ENCODE results near the gene SNX30.

SNX30 gene

GRCh38 chr9:112786829-112787520, 36.4 kb downstream of the SNX30 start:
- no peaks in the 10 kb centered on the region for H3K4me1 ChIP-seq (ENCODE audit: control insufficient read depth, insufficient read depth, low read length)
- no peak overlapping the region for H3K27ac ChIP-seq (ENCODE audit: extremely low read depth, low read depth, low read length)
- no peak for TF ChIP-seq ZNF175 (tag by site-specific recombination; IDR thresholded peaks at IDR 0.05)
- TF ChIP-seq ZNF155 (tag by site-specific recombination; IDR thresholded peaks at IDR 0.05), result no peak
- no peak for TF ChIP-seq ZNF350 (tag by site-specific recombination; IDR thresholded peaks at IDR 0.05)
- no peak for TF ChIP-seq ZBTB6 (tag by site-specific recombination; IDR thresholded peaks at IDR 0.05)
- TF ChIP-seq ZBTB44 (tag by site-specific recombination; IDR thresholded peaks at IDR 0.05), result no peak
- no peaks in the 10 kb centered on the region for H3K36me3 ChIP-seq (ENCODE audit: control insufficient read depth in 2 of 2, insufficient read depth in 1 of 2, low read length in 2 of 2)
- CTCF ChIA-PET, result interaction anchor here (0.7 kb wide), 1 partner anchor 81 kb away, joined by 4 read pairs; no protein-coding TSS in a partner anchor
- POLR2A ChIA-PET, result no interaction called here
- H3K9me3 ChIP-seq (ENCODE audit: control insufficient read depth, insufficient read depth, low read depth, low read length), result no peaks in the 10 kb centered on the region
- H3K4me3 ChIP-seq (ENCODE audit: low read depth, low read length), result no peak overlapping the region

- H3K9me3 ChIP-seq (ENCODE audit: control insufficient read depth, insufficient read depth, low read depth, low read length), result no peaks in the 10 kb centered on the region
- TF ChIP-seq ZNF488 (tag by site-specific recombination; IDR thresholded peaks at IDR 0.05) (no peak), ZNF626 (tag by site-specific recombination; IDR thresholded peaks at IDR 0.05) (no peak), ZNF514 (tag by site-specific recombination; IDR thresholded peaks at IDR 0.05) (no peak), WT1 (tag by site-specific recombination; IDR thresholded peaks at IDR 0.05) (no peak), REST (tag by site-specific recombination; IDR thresholded peaks at IDR 0.05) (no peak), ZFP3 (tag by site-specific recombination; IDR thresholded peaks at IDR 0.05; ENCODE audit: low read depth) (no peak), ZXDB (tag by site-specific recombination; IDR thresholded peaks at IDR 0.05) (no peak)
- H3K4me1 ChIP-seq (ENCODE audit: control insufficient read depth, insufficient read depth, low read length), result no peaks in the 10 kb centered on the region
- no peaks in the 10 kb centered on the region for H3K36me3 ChIP-seq (ENCODE audit: control insufficient read depth in 2 of 2, insufficient read depth in 1 of 2, low read length in 2 of 2)
- CTCF ChIA-PET, result interaction anchor here (0.8 kb wide), 1 partner anchor 56 kb away, joined by 4 read pairs; no protein-coding TSS in a partner anchor
- no peak overlapping the region for H3K27ac ChIP-seq (ENCODE audit: extremely low read depth, low read depth, low read length)
- H3K4me3 ChIP-seq (ENCODE audit: low read depth, low read length), result no peak overlapping the region
- POLR2A ChIA-PET, result no interaction called here
Observed at GRCh38 chr9:112787978-112788377, 37.4 kb downstream of the SNX30 start.

GRCh38 chr9:112789473-112789872, 38.9 kb downstream of the SNX30 start:
- Histone ChIP-seq H3K4me1 (ENCODE audit: control insufficient read depth, insufficient read depth, low read length) (no peaks in the 10 kb centered on the region), H3K4me3 (ENCODE audit: low read depth, low read length) (no peak overlapping the region), H3K27ac (ENCODE audit: extremely low read depth, low read depth, low read length) (no peak overlapping the region), H3K9me3 (ENCODE audit: control insufficient read depth, insufficient read depth, low read depth, low read length) (no peaks in the 10 kb centered on the region), H3K36me3 (ENCODE audit: control insufficient read depth in 2 of 2, insufficient read depth in 1 of 2, low read length in 2 of 2) (no peaks in the 10 kb centered on the region)
- ChIA-PET POLR2A (no interaction called here), CTCF (interaction anchor here (0.5 to 1.1 kb wide), 3 partner anchors 10 to 30 kb away, joined by 3 to 6 read pairs (median 4); no protein-coding TSS in a partner anchor)
- no peak for TF ChIP-seq ZNF416 (tag by site-specific recombination; IDR thresholded peaks at IDR 0.05)
- no peak for TF ChIP-seq ZBTB1 (tag by site-specific recombination; IDR thresholded peaks at IDR 0.05)
- no peak for TF ChIP-seq ZNF660 (tag by site-specific recombination; IDR thresholded peaks at IDR 0.05)
- no peak for TF ChIP-seq ZNF837 (tag by site-specific recombination; IDR thresholded peaks at IDR 0.05)
- no peak for TF ChIP-seq ZNF558 (tag by site-specific recombination; IDR thresholded peaks at IDR 0.05)
- no peak for TF ChIP-seq GLIS2 (tag by site-specific recombination; IDR thresholded peaks at IDR 0.05)
- TF ChIP-seq FEZF1 (tag by site-specific recombination; IDR thresholded peaks at IDR 0.05), result no peak
- no peak for TF ChIP-seq ZNF518A (tag by site-specific recombination; conservative IDR thresholded peaks at IDR 0.05; ENCODE audit: low read depth)

All from HEK293 (cell line).